ENCODE results near the gene NTPCR.

DNA sequence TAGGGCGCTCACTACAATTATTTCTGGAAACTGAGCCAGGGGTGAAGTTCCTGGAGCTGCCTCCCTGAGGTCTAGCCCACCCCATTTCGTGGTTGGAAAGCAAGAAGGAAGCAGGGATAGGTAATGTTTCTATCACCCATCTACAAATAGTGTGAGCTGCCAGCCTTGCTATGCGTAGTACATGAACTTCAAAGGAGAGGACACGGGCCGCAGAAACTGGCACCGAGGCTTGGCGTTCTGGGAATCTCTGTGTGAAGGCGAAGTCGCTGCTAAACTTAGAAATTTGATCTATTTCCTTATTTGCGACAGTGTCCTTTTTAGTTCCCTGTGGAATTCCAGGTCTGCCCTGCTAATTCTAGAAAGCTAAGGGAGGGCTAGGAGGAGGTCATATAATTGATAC lies 49.6 kb upstream of the NTPCR start:
- TF ChIP-seq, protein P1, sequence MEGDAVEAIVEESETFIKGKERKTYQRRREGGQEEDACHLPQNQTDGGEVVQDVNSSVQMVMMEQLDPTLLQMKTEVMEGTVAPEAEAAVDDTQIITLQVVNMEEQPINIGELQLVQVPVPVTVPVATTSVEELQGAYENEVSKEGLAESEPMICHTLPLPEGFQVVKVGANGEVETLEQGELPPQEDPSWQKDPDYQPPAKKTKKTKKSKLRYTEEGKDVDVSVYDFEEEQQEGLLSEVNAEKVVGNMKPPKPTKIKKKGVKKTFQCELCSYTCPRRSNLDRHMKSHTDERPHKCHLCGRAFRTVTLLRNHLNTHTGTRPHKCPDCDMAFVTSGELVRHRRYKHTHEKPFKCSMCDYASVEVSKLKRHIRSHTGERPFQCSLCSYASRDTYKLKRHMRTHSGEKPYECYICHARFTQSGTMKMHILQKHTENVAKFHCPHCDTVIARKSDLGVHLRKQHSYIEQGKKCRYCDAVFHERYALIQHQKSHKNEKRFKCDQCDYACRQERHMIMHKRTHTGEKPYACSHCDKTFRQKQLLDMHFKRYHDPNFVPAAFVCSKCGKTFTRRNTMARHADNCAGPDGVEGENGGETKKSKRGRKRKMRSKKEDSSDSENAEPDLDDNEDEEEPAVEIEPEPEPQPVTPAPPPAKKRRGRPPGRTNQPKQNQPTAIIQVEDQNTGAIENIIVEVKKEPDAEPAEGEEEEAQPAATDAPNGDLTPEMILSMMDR (IDR thresholded peaks at IDR 0.05) = no peak
- TF ChIP-seq POLR2A (IDR thresholded peaks at IDR 0.05) (no peak), POLR2AphosphoS5 (IDR thresholded peaks at IDR 0.05) (no peak)
